ENCODE results near the gene VSIG1.

VSIG1 gene

GRCh38 chrX:108068121-108068520 is 23.3 kb downstream of the VSIG1 start:
- DNase-seq = no peak

GRCh38 chrX:108070891-108071290 is 26.0 kb downstream of the VSIG1 start:
- DNase-seq = no peak

- DNase-seq = no peak
These were observed 26.7 kb downstream of the VSIG1 start for GRCh38 chrX:108071578-108071977.

GRCh38 chrX:108072746-108073145 is 27.9 kb downstream of the VSIG1 start:
- DNase-seq = no peak

- no peak for DNase-seq
These were observed 36.2 kb downstream of the VSIG1 start for GRCh38 chrX:108081110-108081509.

GRCh38 chrX:108087792-108088191 is 42.9 kb downstream of the VSIG1 start:
- DNase-seq = no peak

- DNase-seq = no peak
These were observed 43.6 kb downstream of the VSIG1 start for GRCh38 chrX:108088511-108088910.

- no peak for DNase-seq
These were observed 45.8 kb downstream of the VSIG1 start for GRCh38 chrX:108090491-108091263.

GRCh38 chrX:108091264-108091877 is 46.5 kb downstream of the VSIG1 start, which contains the start of the genes ATG4A and PSMD10:
Gene ATG4A, plus strand, starts transcription at chrX:108091778. Its CDS starts 49 bp downstream, at chrX:108091827.
Gene PSMD10, minus strand, starts transcription at chrX:108091542. Its CDS starts 22 bp downstream, at chrX:108091520.
- peak; percentile 97 for DNase-seq

- no peak for DNase-seq
These were observed 47.0 kb downstream of the VSIG1 start for GRCh38 chrX:108091878-108092291.

GRCh38 chrX:108097380-108097779 is 52.5 kb downstream of the VSIG1 start:
- DNase-seq = no peak

GRCh38 chrX:108105473-108105872 is 60.6 kb downstream of the VSIG1 start:
- DNase-seq = no peak

GRCh38 chrX:108114541-108114940 is 69.7 kb downstream of the VSIG1 start:
- no peak for DNase-seq

- DNase-seq = no peak
These were observed 73.1 kb downstream of the VSIG1 start for GRCh38 chrX:108117988-108118387.

GRCh38 chrX:108121291-108121690 is 76.4 kb downstream of the VSIG1 start:
- no peak for DNase-seq

- DNase-seq = no peak
These were observed 77.9 kb downstream of the VSIG1 start for GRCh38 chrX:108122748-108123147.

GRCh38 chrX:108123591-108124366 is 78.9 kb downstream of the VSIG1 start:
- DNase-seq = no peak

GRCh38 chrX:108126661-108127060 is 81.8 kb downstream of the VSIG1 start:
- no peak for DNase-seq

GRCh38 chrX:108127152-108127551 is 82.3 kb downstream of the VSIG1 start:
- DNase-seq = no peak
